HEK293 (cell line): ENCODE results near the gene LPCAT1.

Source experiments
- CTCF ChIA-PET: fragments of 350-600 bp; formaldehyde crosslinking; extraction: SDS; loops from one replicate; lab custom pipeline; 2021; ENCODE audit warnings: antibody characterized with exemption; lab: Yijun Ruan, JAX
- POLR2A ChIA-PET: fragments of 300-600 bp; formaldehyde crosslinking; extraction: SDS; loops from one replicate; lab custom pipeline; 2020; ENCODE audit warnings: antibody characterized with exemption, inconsistent platforms; lab: Yijun Ruan, JAX
- H3K27ac ChIP-seq: fragments of 200-500 bp; sonication (Bioruptor generic); 2 replicates; pipeline ENCODE4 v1.5.1; 2014; ENCODE audit warnings: low read depth, low read length, control low read depth, inconsistent platforms; ENCODE audit errors: extremely low read depth
- H3K36me3 ChIP-seq, 2 experiments: fragments of 200-500 bp in 1 of 2; sonication (Bioruptor generic) in 1 of 2; 1 replicate in 1 of 2; 2 replicates in 1 of 2; pipeline ENCODE4 v1.5.1; 2014 to 2017; ENCODE audit warnings: inconsistent platforms in 2 of 2, low read length in 2 of 2; ENCODE audit not compliant: control insufficient read depth in 2 of 2, insufficient read depth in 1 of 2
- H3K4me1 ChIP-seq: fragments of 200-500 bp; sonication (Bioruptor generic); 2 replicates; pipeline ENCODE4 v1.5.1; 2014; ENCODE audit warnings: mild to moderate bottlenecking, low read length, inconsistent platforms; ENCODE audit not compliant: control insufficient read depth, insufficient read depth
- H3K4me3 ChIP-seq: 2 replicates; pipeline ENCODE4 v1.5.1; 2011; ENCODE audit warnings: low read depth, mild to moderate bottlenecking, control low read depth, low read length, moderate library complexity
- H3K9me3 ChIP-seq: fragments of 200-500 bp; sonication (Bioruptor generic); 2 replicates; pipeline ENCODE4 v1.5.1; 2014; ENCODE audit warnings: low read depth, low read length, inconsistent platforms; ENCODE audit not compliant: control insufficient read depth, insufficient read depth
- AEBP2 ChIP-seq: fragments of 450-650 bp; formaldehyde crosslinking; IDR thresholded peaks from 2 replicates; pipeline ENCODE4 v1.5.1; 2016; ENCODE audit warnings: missing biosample characterization, missing genetic modification characterization, borderline replicate concordance
- HIC1 ChIP-seq: fragments of 450-650 bp; formaldehyde crosslinking; IDR thresholded peaks from 2 replicates; pipeline ENCODE4 v1.5.1; 2016; ENCODE audit warnings: missing biosample characterization, missing genetic modification characterization
- HOXC10 ChIP-seq: sonication (generic); formaldehyde crosslinking; IDR thresholded peaks from 2 replicates; pipeline ENCODE4 v1.8.1; 2023; ENCODE audit warnings: mild to moderate bottlenecking, missing genetic modification reagents
- PRDM1 ChIP-seq: fragments of 450-650 bp; formaldehyde crosslinking; IDR thresholded peaks from 2 replicates; pipeline ENCODE4; 2016; ENCODE audit warnings: missing biosample characterization, missing genetic modification characterization
- PRDM2 ChIP-seq: fragments of 450-650 bp; formaldehyde crosslinking; IDR thresholded peaks from 2 replicates; pipeline ENCODE4 v1.5.1; 2016; ENCODE audit warnings: missing biosample characterization, missing genetic modification characterization, borderline replicate concordance
- SP7 ChIP-seq: fragments of 450-650 bp; formaldehyde crosslinking; IDR thresholded peaks from 2 replicates; pipeline ENCODE4 v1.5.1; 2016; ENCODE audit warnings: missing biosample characterization, missing genetic modification characterization
- TSHZ1 ChIP-seq: fragments of 450-650 bp; formaldehyde crosslinking; IDR thresholded peaks from 2 replicates; pipeline ENCODE4 v1.5.1; 2016; ENCODE audit warnings: missing biosample characterization, missing genetic modification characterization, borderline replicate concordance
- ZFP41 ChIP-seq: fragments of 450-650 bp; formaldehyde crosslinking; IDR thresholded peaks from 2 replicates; pipeline ENCODE4 v1.5.1; 2016; ENCODE audit warnings: missing biosample characterization, missing genetic modification characterization, borderline replicate concordance
- ZNF114 ChIP-seq: fragments of 450-650 bp; formaldehyde crosslinking; IDR thresholded peaks from 2 replicates; pipeline ENCODE4 v1.5.0; 2017; ENCODE audit warnings: missing biosample characterization, missing genetic modification characterization
- ZNF16 ChIP-seq: fragments of 450-650 bp; formaldehyde crosslinking; IDR thresholded peaks from 2 replicates; pipeline ENCODE4 v1.5.1; 2016; ENCODE audit warnings: low read depth, missing biosample characterization, missing genetic modification characterization
- ZNF404 ChIP-seq: fragments of 450-650 bp; formaldehyde crosslinking; IDR thresholded peaks from 2 replicates; pipeline ENCODE4 v1.5.1; 2017; ENCODE audit warnings: missing biosample characterization, missing genetic modification characterization
- ZNF544 ChIP-seq: fragments of 450-650 bp; formaldehyde crosslinking; IDR thresholded peaks from 2 replicates; pipeline ENCODE4 v1.5.0; 2017; ENCODE audit warnings: missing biosample characterization, missing genetic modification characterization
- ZNF580 ChIP-seq: fragments of 450-650 bp; formaldehyde crosslinking; IDR thresholded peaks from 2 replicates; pipeline ENCODE4 v1.5.1; 2016; ENCODE audit warnings: missing biosample characterization, missing genetic modification characterization
- ZNF623 ChIP-seq: fragments of 450-650 bp; formaldehyde crosslinking; IDR thresholded peaks from 2 replicates; pipeline ENCODE4 v1.5.1; 2016; ENCODE audit warnings: missing biosample characterization, missing genetic modification characterization
- ZNF707 ChIP-seq: fragments of 450-650 bp; formaldehyde crosslinking; IDR thresholded peaks from 2 replicates; pipeline ENCODE4 v1.5.1; 2016; ENCODE audit warnings: missing biosample characterization, missing genetic modification characterization
- ZSCAN18 ChIP-seq: fragments of 450-650 bp; formaldehyde crosslinking; IDR thresholded peaks from 2 replicates; pipeline ENCODE4 v1.5.1; 2016; ENCODE audit warnings: missing biosample characterization, missing genetic modification characterization

The LPCAT1 gene

GRCh38 chr5:1510151-1510561, 13.6 kb downstream of the LPCAT1 start:
- Histone ChIP-seq H3K4me1 (no peaks in the 10 kb centered on the region), H3K4me3 (no peak overlapping the region)
- POLR2A ChIA-PET, result no interaction called here
- CTCF ChIA-PET, result interaction anchor here (1.0 kb wide), 1 partner anchor 102 kb away, joined by 4 read pairs; no protein-coding TSS in a partner anchor
- TF ChIP-seq ZFP41 (tag by site-specific recombination), result no peak
- TF ChIP-seq TSHZ1 (tag by site-specific recombination), result no peak
- TF ChIP-seq SP7 (tag by site-specific recombination), result no peak
- no peak for TF ChIP-seq PRDM2
- TF ChIP-seq PRDM1 (tag by site-specific recombination), result no peak
- no peak for TF ChIP-seq HOXC10 (CRISPR knock-in tag)
- TF ChIP-seq ZSCAN18 (tag by site-specific recombination), result no peak
- TF ChIP-seq ZNF114 (tag by site-specific recombination), result no peak
- no peak for TF ChIP-seq ZNF580 (tag by site-specific recombination)
- TF ChIP-seq ZNF404, result no peak
- no peak for TF ChIP-seq ZNF544 (tag by site-specific recombination)
- no peak for TF ChIP-seq ZNF623 (tag by site-specific recombination)
- no peak for TF ChIP-seq HIC1
- TF ChIP-seq ZNF16 (tag by site-specific recombination), result no peak
- TF ChIP-seq AEBP2 (tag by site-specific recombination), result no peak
- no peak for TF ChIP-seq ZNF707 (tag by site-specific recombination)
- TF ChIP-seq, all 188 proteins: peak for 0
- no peaks in the 10 kb centered on the region for H3K9me3 ChIP-seq
- no peak overlapping the region for H3K27ac ChIP-seq
- H3K36me3 ChIP-seq, result peaks cover 4 to 72% of the 10 kb centered on the region in 2 experiments; a peak in 1 of 3 replicates
